GM12878 (cell line): ENCODE data around the gene SP100. TPM values are rescaled to one million over a fixed set of nuclear protein-coding genes. Genes with fewer than 3 reads are reported as not detected.

ENCODE experiments used
- BRCA1 ChIP-seq: IDR thresholded peaks from 2 replicates; pipeline ENCODE4 v1.6.1; 2011; ENCODE audit warnings: low read depth, low read length, improper control_type of control experiment
- CEBPB ChIP-seq, 2 experiments: fragments of 150-350 bp in 1 of 2; IDR thresholded peaks; 2 replicates each; pipeline ENCODE4 v1.6.1; 2012 to 2014; ENCODE audit warnings: low read depth in 2 of 2, low read length in 2 of 2, borderline replicate concordance in 1 of 2, inconsistent platforms in 1 of 2
- CHD1 ChIP-seq: IDR thresholded peaks from 2 replicates; pipeline ENCODE4 v1.6.1; 2012; ENCODE audit warnings: low read depth, low read length, improper control_type of control experiment
- CREB1 ChIP-seq: IDR thresholded peaks from 2 replicates; pipeline ENCODE4 v1.6.1; 2012; ENCODE audit warnings: low read depth, mild to moderate bottlenecking, inconsistent platforms
- CREM ChIP-seq: IDR thresholded peaks from 2 replicates; pipeline ENCODE4 v1.6.1; 2014; ENCODE audit warnings: antibody characterized with exemption, low read depth
- ELK1 ChIP-seq: IDR thresholded peaks from 2 replicates; pipeline ENCODE4 v1.6.1; 2012; ENCODE audit warnings: low read depth, low read length, improper control_type of control experiment
- ETV6 ChIP-seq, 2 experiments: fragments of 450-650 bp in 1 of 2; IDR thresholded peaks in 1 of 2; conservative IDR thresholded peaks in 1 of 2; 2 replicates each; pipeline ENCODE4 v1.6.1; 2014; ENCODE audit warnings: antibody characterized with exemption in 1 of 2, borderline replicate concordance in 1 of 2, low read depth in 1 of 2, mild to moderate bottlenecking in 1 of 2, moderate library complexity in 1 of 2
- HDGF ChIP-seq: fragments of 450-650 bp; IDR thresholded peaks from 2 replicates; pipeline ENCODE4 v1.6.1; 2016; ENCODE audit warnings: antibody characterized with exemption
- IKZF1 ChIP-seq: fragments of 450-650 bp; conservative IDR thresholded peaks from 2 replicates; pipeline ENCODE4 v1.6.1; 2017; ENCODE audit warnings: antibody characterized with exemption, mild to moderate bottlenecking
- IKZF2 ChIP-seq, 2 experiments: fragments of 450-650 bp; IDR thresholded peaks; 2 replicates each; pipeline ENCODE4 v1.6.1; 2017; ENCODE audit warnings: mild to moderate bottlenecking in 2 of 2, moderate library complexity in 2 of 2
- IRF4 ChIP-seq: IDR thresholded peaks from 2 replicates; pipeline ENCODE4 v1.6.1; 2011; ENCODE audit warnings: low read depth, low read length
- JUND ChIP-seq: IDR thresholded peaks from 2 replicates; pipeline ENCODE4 v1.6.1; 2012; ENCODE audit warnings: low read depth, mild to moderate bottlenecking, low read length, improper control_type of control experiment, moderate library complexity
- KDM1A ChIP-seq: fragments of 200-600 bp; sonication (generic); IDR thresholded peaks from 2 replicates; pipeline ENCODE4 v1.6.1; 2016; ENCODE audit warnings: borderline replicate concordance
- MAX ChIP-seq: IDR thresholded peaks from 2 replicates; pipeline ENCODE4 v1.6.1; 2012; ENCODE audit warnings: low read depth, low read length, improper control_type of control experiment
- MEF2B ChIP-seq: fragments of 450-650 bp; IDR thresholded peaks from 2 replicates; pipeline ENCODE4 v1.6.1; 2018; ENCODE audit warnings: mild to moderate bottlenecking, moderate library complexity; ENCODE audit not compliant: partially characterized antibody, poor library complexity, severe bottlenecking
- NBN ChIP-seq: fragments of 450-650 bp; IDR thresholded peaks from 2 replicates; pipeline ENCODE4 v1.6.1; 2016
- PML ChIP-seq: IDR thresholded peaks from 2 replicates; pipeline ENCODE4 v1.6.1; 2012; ENCODE audit warnings: low read length, inconsistent platforms
- RBBP5 ChIP-seq: fragments of 200-600 bp; sonication (generic); conservative IDR thresholded peaks from 2 replicates; pipeline ENCODE4 v1.6.1; 2016
- SMAD1 ChIP-seq: fragments of 450-650 bp; IDR thresholded peaks from 2 replicates; pipeline ENCODE4 v1.6.1; 2018; ENCODE audit warnings: mild to moderate bottlenecking, low read depth; ENCODE audit not compliant: partially characterized antibody
- SMARCA5 ChIP-seq: fragments of 450-650 bp; IDR thresholded peaks from 2 replicates; pipeline ENCODE4 v1.6.1; 2017; ENCODE audit warnings: mild to moderate bottlenecking
- TCF12 ChIP-seq: IDR thresholded peaks from 2 replicates; pipeline ENCODE4 v1.6.1; 2011; ENCODE audit warnings: low read depth, mild to moderate bottlenecking, low read length
- YBX1 ChIP-seq: fragments of 450-650 bp; IDR thresholded peaks from 2 replicates; pipeline ENCODE4 v1.6.1; 2016; ENCODE audit warnings: antibody characterized with exemption
- polyA plus RNA-seq, 11 experiments: library from polyadenylated mRNA; depleted of rRNA in 4 of 11; unstranded in 6 of 11; stranded (reverse) in 5 of 11; fragments of >200 nt; fragmentation: Nextera tagmentation in 4 of 11; fragmentation: Illumina TruSeq in 1 of 11; extraction: Ambion mirVana in 4 of 11; extraction: Trizol in 1 of 11; gene quantifications; 1 replicate in 1 of 11; 2 replicates in 10 of 11; pipeline versions ENCODE4 v1.2.1 to v1.2.3, GENCODE V29; 2011 to 2016; ENCODE audit warnings: inconsistent platforms in 2 of 11, missing spikeins in 2 of 11, low read depth in 1 of 11
- total RNA-seq, 4 experiments: library from RNA; depleted of rRNA in 3 of 4; stranded (reverse); fragments of >200 nt in 3 of 4; fragmentation: Illumina TruSeq in 1 of 4; extraction: Trizol in 1 of 4; gene quantifications; 2 replicates each; pipeline versions ENCODE4 v1.2.1 to v1.2.3, GENCODE V29; 2013 to 2021
- TF ChIP-seq, protein P1 (sequence below), 3 experiments: IDR thresholded peaks in 2 of 3; conservative IDR thresholded peaks in 1 of 3; 2 replicates each; pipeline ENCODE4 v1.5.1; 2011; ENCODE audit warnings: low read depth in 3 of 3, low read length in 3 of 3, mild to moderate bottlenecking in 3 of 3, control low read depth in 2 of 3, moderate library complexity in 2 of 3, inconsistent platforms in 1 of 3, mixed read lengths in 1 of 3; ENCODE audit not compliant: control insufficient read depth in 2 of 3, insufficient read depth in 1 of 3; ENCODE audit errors: extremely low read depth in 1 of 3
- TF ChIP-seq, protein P2 (sequence below): fragments of 450-650 bp; IDR thresholded peaks from 2 replicates; pipeline ENCODE4 v1.6.1; 2018; ENCODE audit warnings: mild to moderate bottlenecking, low read depth, moderate library complexity; ENCODE audit not compliant: partially characterized antibody
- TF ChIP-seq, protein P3 (sequence below): fragments of 450-650 bp; IDR thresholded peaks from 2 replicates; pipeline ENCODE4 v1.6.1; 2016; ENCODE audit warnings: mild to moderate bottlenecking

The SP100 gene
- total and polyA plus RNA-seq, 10 of the 15 experiments (the other 5 are each of a cell fraction or from before 2014, with no cell fraction given): 109 to 239 (median 180) TPM

DNA sequence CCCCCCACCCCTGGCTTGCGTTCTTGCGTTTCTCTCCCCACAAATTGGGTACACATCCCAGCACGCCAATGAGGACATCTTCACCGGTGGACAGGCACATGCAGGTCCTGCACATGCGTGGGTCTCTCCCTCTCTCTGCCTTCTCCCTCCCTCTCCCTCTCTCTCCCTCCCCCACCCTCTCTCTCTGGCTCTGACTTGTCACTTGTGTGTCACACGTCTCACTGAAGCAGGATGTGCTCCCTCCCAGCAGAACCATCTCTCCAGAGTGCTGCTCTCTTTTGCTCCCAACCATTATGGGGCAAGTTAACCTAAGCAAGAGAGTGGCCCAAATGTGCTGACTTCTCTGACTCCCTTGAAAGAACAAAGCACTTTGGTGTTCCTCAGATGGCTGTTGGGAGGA, 175.8 kb downstream of the SP100 start (continued):
- TF ChIP-seq NBN (0 out of 2 replicates have a peak, but pooled peaks have one; percentile 47), YBX1 (no peak), TCF12 (no peak), JUND (no peak), MAX (no peak), IKZF1 (no peak), CREB1 (0 out of 2 replicates have a peak, but pooled peaks have one; percentile 24), IKZF2 (IDR thresholded peaks at IDR 0.05) (peak in 1 of 2 experiments; percentile 48; a peak in 1 of 4 replicates), MEF2B (no peak), KDM1A (no peak), SMARCA5 (no peak), PML (0 out of 2 replicates have a peak, but pooled peaks have one; percentile 8), ETV6 (conservative IDR thresholded peaks at IDR 0.05 in 1 of 2, IDR thresholded peaks at IDR 0.05 in 1 of 2; ENCODE audit: borderline replicate concordance in 1 of 2, low read depth in 1 of 2) (no peak), CEBPB (IDR thresholded peaks at IDR 0.05; ENCODE audit: borderline replicate concordance in 1 of 2, low read depth in 2 of 2, low read length in 2 of 2) (no peak), CHD1 (no peak), ELK1 (no peak), BRCA1 (no peak), HDGF (peak; percentile 73), SMAD1 (no peak), RBBP5 (no peak), CREM (peak; percentile 26; the same call in 1 of the 2 replicates), IRF4 (no peak)
- TF ChIP-seq, protein P1, sequence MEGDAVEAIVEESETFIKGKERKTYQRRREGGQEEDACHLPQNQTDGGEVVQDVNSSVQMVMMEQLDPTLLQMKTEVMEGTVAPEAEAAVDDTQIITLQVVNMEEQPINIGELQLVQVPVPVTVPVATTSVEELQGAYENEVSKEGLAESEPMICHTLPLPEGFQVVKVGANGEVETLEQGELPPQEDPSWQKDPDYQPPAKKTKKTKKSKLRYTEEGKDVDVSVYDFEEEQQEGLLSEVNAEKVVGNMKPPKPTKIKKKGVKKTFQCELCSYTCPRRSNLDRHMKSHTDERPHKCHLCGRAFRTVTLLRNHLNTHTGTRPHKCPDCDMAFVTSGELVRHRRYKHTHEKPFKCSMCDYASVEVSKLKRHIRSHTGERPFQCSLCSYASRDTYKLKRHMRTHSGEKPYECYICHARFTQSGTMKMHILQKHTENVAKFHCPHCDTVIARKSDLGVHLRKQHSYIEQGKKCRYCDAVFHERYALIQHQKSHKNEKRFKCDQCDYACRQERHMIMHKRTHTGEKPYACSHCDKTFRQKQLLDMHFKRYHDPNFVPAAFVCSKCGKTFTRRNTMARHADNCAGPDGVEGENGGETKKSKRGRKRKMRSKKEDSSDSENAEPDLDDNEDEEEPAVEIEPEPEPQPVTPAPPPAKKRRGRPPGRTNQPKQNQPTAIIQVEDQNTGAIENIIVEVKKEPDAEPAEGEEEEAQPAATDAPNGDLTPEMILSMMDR (IDR thresholded peaks at IDR 0.05 in 2 of 3, conservative IDR thresholded peaks at IDR 0.05 in 1 of 3; ENCODE audit: control insufficient read depth in 2 of 3, extremely low read depth in 1 of 3, insufficient read depth in 1 of 3, low read depth in 3 of 3, low read length in 3 of 3): no peak
- TF ChIP-seq, protein P2, sequence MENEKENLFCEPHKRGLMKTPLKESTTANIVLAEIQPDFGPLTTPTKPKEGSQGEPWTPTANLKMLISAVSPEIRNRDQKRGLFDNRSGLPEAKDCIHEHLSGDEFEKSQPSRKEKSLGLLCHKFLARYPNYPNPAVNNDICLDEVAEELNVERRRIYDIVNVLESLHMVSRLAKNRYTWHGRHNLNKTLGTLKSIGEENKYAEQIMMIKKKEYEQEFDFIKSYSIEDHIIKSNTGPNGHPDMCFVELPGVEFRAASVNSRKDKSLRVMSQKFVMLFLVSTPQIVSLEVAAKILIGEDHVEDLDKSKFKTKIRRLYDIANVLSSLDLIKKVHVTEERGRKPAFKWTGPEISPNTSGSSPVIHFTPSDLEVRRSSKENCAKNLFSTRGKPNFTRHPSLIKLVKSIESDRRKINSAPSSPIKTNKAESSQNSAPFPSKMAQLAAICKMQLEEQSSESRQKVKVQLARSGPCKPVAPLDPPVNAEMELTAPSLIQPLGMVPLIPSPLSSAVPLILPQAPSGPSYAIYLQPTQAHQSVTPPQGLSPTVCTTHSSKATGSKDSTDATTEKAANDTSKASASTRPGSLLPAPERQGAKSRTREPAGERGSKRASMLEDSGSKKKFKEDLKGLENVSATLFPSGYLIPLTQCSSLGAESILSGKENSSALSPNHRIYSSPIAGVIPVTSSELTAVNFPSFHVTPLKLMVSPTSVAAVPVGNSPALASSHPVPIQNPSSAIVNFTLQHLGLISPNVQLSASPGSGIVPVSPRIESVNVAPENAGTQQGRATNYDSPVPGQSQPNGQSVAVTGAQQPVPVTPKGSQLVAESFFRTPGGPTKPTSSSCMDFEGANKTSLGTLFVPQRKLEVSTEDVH: no peak
- TF ChIP-seq, protein P3, sequence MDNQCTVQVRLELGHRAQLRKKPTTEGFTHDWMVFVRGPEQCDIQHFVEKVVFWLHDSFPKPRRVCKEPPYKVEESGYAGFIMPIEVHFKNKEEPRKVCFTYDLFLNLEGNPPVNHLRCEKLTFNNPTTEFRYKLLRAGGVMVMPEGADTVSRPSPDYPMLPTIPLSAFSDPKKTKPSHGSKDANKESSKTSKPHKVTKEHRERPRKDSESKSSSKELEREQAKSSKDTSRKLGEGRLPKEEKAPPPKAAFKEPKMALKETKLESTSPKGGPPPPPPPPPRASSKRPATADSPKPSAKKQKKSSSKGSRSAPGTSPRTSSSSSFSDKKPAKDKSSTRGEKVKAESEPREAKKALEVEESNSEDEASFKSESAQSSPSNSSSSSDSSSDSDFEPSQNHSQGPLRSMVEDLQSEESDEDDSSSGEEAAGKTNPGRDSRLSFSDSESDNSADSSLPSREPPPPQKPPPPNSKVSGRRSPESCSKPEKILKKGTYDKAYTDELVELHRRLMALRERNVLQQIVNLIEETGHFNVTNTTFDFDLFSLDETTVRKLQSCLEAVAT: 0 out of 2 replicates have a peak, but pooled peaks have one; percentile 37
